Endothelial cell of umbilical vein (primary cell): Measurements from ENCODE around the gene HNRNPK. TPM values are rescaled to one million over a fixed set of nuclear protein-coding genes. Genes with fewer than 3 reads are reported as not detected.

ENCODE experiments used
- BruUV-seq: library from RNA; stranded (reverse); fragments of 400-500 nt; replicated peaks from 2 replicates; lab custom pipeline; 2021; lab: Mats Ljungman, UMichigan
- CTCF ChIA-PET: fragments of 300-600, 350-600 bp; sonication (Branson Sonifier 250); formaldehyde crosslinking; loops from one replicate; lab custom pipeline; 2021; ENCODE audit warnings: antibody characterized with exemption, inconsistent platforms; lab: Charles Lee
- POLR2A ChIA-PET: fragments of 300-600, 350-600 bp; sonication (Branson Sonifier 250); formaldehyde crosslinking; loops from one replicate; lab custom pipeline; 2021; ENCODE audit warnings: antibody characterized with exemption, inconsistent platforms; lab: Charles Lee
- DNase-seq: peaks from one replicate; pipeline ENCODE4 v3.0.0-alpha.2; 2011; ENCODE audit warnings: low read depth, low spot score
- FAIRE-seq: peaks from 2 replicates; lab custom pipeline; 2011; peaks lifted over from hg19 to GRCh38; lab: Jason Lieb, UNC
- H2AFZ ChIP-seq: 2 replicates; pipeline ENCODE4 v1.6.0; 2012; ENCODE audit warnings: low read depth, low read length, control low read depth, inconsistent platforms
- H3K27ac ChIP-seq: 2 replicates; pipeline ENCODE4 v1.5.1; 2011; ENCODE audit warnings: low read depth, mild to moderate bottlenecking, control low read depth, low read length, moderate library complexity; ENCODE audit not compliant: insufficient read depth
- H3K27me3 ChIP-seq, 2 experiments: 2 replicates each; pipeline versions ENCODE4 v1.6.0 to v1.6.1; 2011; ENCODE audit warnings: low read length in 2 of 2, mixed read lengths in 1 of 2; ENCODE audit not compliant: control insufficient read depth in 2 of 2, insufficient read depth in 2 of 2
- H3K36me3 ChIP-seq, 2 experiments: 2 replicates in 1 of 2; 3 replicates in 1 of 2; pipeline ENCODE4 v1.5.1; 2011; ENCODE audit warnings: low read length in 2 of 2, mild to moderate bottlenecking in 1 of 2, moderate library complexity in 1 of 2; ENCODE audit not compliant: control insufficient read depth in 2 of 2, insufficient read depth in 2 of 2; ENCODE audit errors: extremely low read depth in 1 of 2
- H3K4me1 ChIP-seq: 3 replicates; pipeline ENCODE4 v1.5.1; 2011; ENCODE audit warnings: mild to moderate bottlenecking, low read length; ENCODE audit not compliant: control insufficient read depth, insufficient read depth; ENCODE audit errors: extremely low read depth
- H3K4me2 ChIP-seq: 2 replicates; pipeline ENCODE4 v1.6.1; 2011; ENCODE audit warnings: low read length, control low read depth, mixed read lengths; ENCODE audit not compliant: insufficient read depth
- H3K4me3 ChIP-seq, 3 experiments: fragments of 200-600 bp in 1 of 3; sonication (generic), shearing (Covaris generic) in 1 of 3; replicated peaks in 1 of 3; 2 replicates each; pipeline ENCODE4 v1.5.1; 2011 to 2016; ENCODE audit warnings: control low read depth in 3 of 3, low read length in 3 of 3, mild to moderate bottlenecking in 2 of 3, inconsistent platforms in 1 of 3, low read depth in 1 of 3, moderate library complexity in 1 of 3; ENCODE audit not compliant: insufficient read depth in 1 of 3
- H3K79me2 ChIP-seq: 2 replicates; pipeline ENCODE4 v1.6.0; 2012; ENCODE audit warnings: low read length, inconsistent platforms; ENCODE audit not compliant: control insufficient read depth, insufficient read depth
- H3K9ac ChIP-seq: replicated peaks from 2 replicates; pipeline ENCODE3; 2011; ENCODE audit warnings: low read length, control low read depth; ENCODE audit not compliant: insufficient read depth; ENCODE audit errors: extremely low read depth
- H3K9me1 ChIP-seq: replicated peaks from 3 replicates; pipeline ENCODE4 v1.6.0; 2011; ENCODE audit warnings: mild to moderate bottlenecking, low read length; ENCODE audit not compliant: control insufficient read depth, insufficient read depth; ENCODE audit errors: extremely low read depth
- H3K9me3 ChIP-seq: replicated peaks from 2 replicates; pipeline ENCODE4 v1.5.1; 2012; ENCODE audit warnings: low read length, inconsistent platforms; ENCODE audit not compliant: control insufficient read depth, insufficient read depth
- H4K20me1 ChIP-seq: replicated peaks from 2 replicates; pipeline ENCODE3; 2011; ENCODE audit warnings: mild to moderate bottlenecking, low read length; ENCODE audit not compliant: control insufficient read depth, insufficient read depth; ENCODE audit errors: extremely low read depth
- CTCF ChIP-seq, 2 donors: IDR thresholded peaks; 1 replicate in 1 of 2; 2 replicates in 1 of 2; pipeline ENCODE4 v1.5.1; 2011; ENCODE audit warnings: low read length in 2 of 2, mild to moderate bottlenecking in 2 of 2, moderate library complexity in 2 of 2, control low read depth in 1 of 2, inconsistent platforms in 1 of 2, low read depth in 1 of 2; ENCODE audit not compliant: insufficient read depth in 1 of 2; ENCODE audit errors: extremely low read depth in 1 of 2
- EZH2 ChIP-seq: IDR thresholded peaks from 2 replicates; pipeline ENCODE4 v1.6.1; 2012; ENCODE audit warnings: borderline replicate concordance, low read depth, mild to moderate bottlenecking, moderate library complexity, low read length, inconsistent platforms; ENCODE audit not compliant: severe bottlenecking
- FOS ChIP-seq: IDR thresholded peaks from 2 replicates; pipeline ENCODE4 v1.6.1; 2011; ENCODE audit warnings: mild to moderate bottlenecking, low read length, moderate library complexity, borderline replicate concordance; ENCODE audit not compliant: insufficient read depth
- GATA2 ChIP-seq: IDR thresholded peaks from 2 replicates; pipeline ENCODE4 v1.7.0; 2011; ENCODE audit warnings: low read depth, mild to moderate bottlenecking, moderate library complexity, mixed read lengths, low read length; ENCODE audit not compliant: insufficient read length, insufficient read depth
- JUN ChIP-seq: IDR thresholded peaks from 2 replicates; pipeline ENCODE4 v1.6.1; 2011; ENCODE audit warnings: borderline replicate concordance, low read depth; ENCODE audit not compliant: insufficient read length, insufficient read depth
- MAX ChIP-seq: IDR thresholded peaks from 2 replicates; pipeline ENCODE4 v1.6.1; 2011; ENCODE audit not compliant: insufficient read depth, insufficient read length
- MYC ChIP-seq: IDR thresholded peaks from one replicate; pipeline ENCODE4 v1.6.1; 2011; ENCODE audit warnings: mild to moderate bottlenecking, low read depth, low read length
- POLR2A ChIP-seq: IDR thresholded peaks from 2 replicates; pipeline ENCODE4 v1.6.1; 2012; ENCODE audit warnings: low read depth, mild to moderate bottlenecking, control low read depth, low read length
- POLR2AphosphoS5 ChIP-seq: IDR thresholded peaks from 2 replicates; pipeline ENCODE4 v1.6.1; 2012; ENCODE audit warnings: low read depth, mild to moderate bottlenecking, control low read depth, low read length, moderate library complexity; ENCODE audit not compliant: insufficient read depth
- dilution Hi-C: fragments of 300-500 bp; cut with MboI; formaldehyde crosslinking; loops from one replicate; pipeline ENCODE4 v1.15.0; 2019; ENCODE audit warnings: low sequenced_read_pairs; ENCODE audit not compliant: extremely low pct_ligation_motif_present
- intact Hi-C: fragments of 100-400 bp; cut with micrococcal nuclease; formaldehyde crosslinking; loops from one replicate; pipeline ENCODE4 v1.10.0; 2022
- polyA plus RNA-seq, 4 experiments: library from polyadenylated mRNA; depleted of rRNA in 3 of 4; stranded (reverse) in 3 of 4; unstranded in 1 of 4; fragments of >200 nt; gene quantifications; 2 replicates each; pipeline versions ENCODE4 v1.2.1 to v1.2.3, GENCODE V29; 2011 to 2012; ENCODE audit warnings: missing spikeins in 1 of 4
- total RNA-seq: library from RNA; stranded (reverse); gene quantifications from 2 replicates; pipeline ENCODE4 v1.2.3, GENCODE V29; 2021

Gene HNRNPK
- total and polyA plus RNA-seq, 2 donors (not counting 3 experiments of a cell fraction or from before 2014, with no cell fraction given), result 399 to 663 TPM

GRCh38 chr9:83962165-83962564, 17.9 kb downstream of the HNRNPK start:
- Histone ChIP-seq H3K4me1 (peaks cover 1% of the 10 kb centered on the region), H4K20me1 (no peaks in the 10 kb centered on the region), H3K36me3 (peaks cover 0 to 2% of the 10 kb centered on the region in 2 experiments), H3K9me3 (no peaks in the 10 kb centered on the region), H3K9me1 (no peaks in the 10 kb centered on the region), H3K4me2 (no peak overlapping the region), H3K27ac (no peak overlapping the region), H3K79me2 (no peaks in the 10 kb centered on the region), H3K27me3 (no peaks in the 10 kb centered on the region), H3K4me3 (no peak overlapping the region), H3K9ac (no peak overlapping the region), H2AFZ (no peak overlapping the region)
- dilution Hi-C loops (no loop called here), intact Hi-C loops (no loop called here)
- TF ChIP-seq MYC (no peak), CTCF (IDR thresholded peaks at IDR 0.05; ENCODE audit: extremely low read depth in 1 of 2, insufficient read depth in 1 of 2, low read depth in 1 of 2, low read length in 2 of 2) (no peak), GATA2 (no peak), FOS (no peak), POLR2AphosphoS5 (no peak), POLR2A (no peak), MAX (no peak), JUN (no peak), EZH2 (no peak)
- DNase-seq, result no peak
- CTCF ChIA-PET, result interaction anchor here (1.2 to 4.8 kb wide), 3 partner anchors 12 to 299 kb away, joined by 3 to 26 read pairs (median 4); partner anchors contain the start of gene KIF27
- BruUV-seq, result no TSS peak
- FAIRE-seq, result no peak
- POLR2A ChIA-PET, result interaction anchor here (0.7 kb wide), 1 partner anchor 9 kb away, joined by 6 read pairs; no protein-coding TSS in a partner anchor
